GM21390 (cell line): ENCODE results near the gene MPHOSPH9.

Source experiments
- ATAC-seq: cut with Tn5 transposase; IDR thresholded peaks from one replicate; pipeline ENCODE4 v1.9.1; 2021; ENCODE audit not compliant: unreplicated experiment

MPHOSPH9 gene

DNA sequence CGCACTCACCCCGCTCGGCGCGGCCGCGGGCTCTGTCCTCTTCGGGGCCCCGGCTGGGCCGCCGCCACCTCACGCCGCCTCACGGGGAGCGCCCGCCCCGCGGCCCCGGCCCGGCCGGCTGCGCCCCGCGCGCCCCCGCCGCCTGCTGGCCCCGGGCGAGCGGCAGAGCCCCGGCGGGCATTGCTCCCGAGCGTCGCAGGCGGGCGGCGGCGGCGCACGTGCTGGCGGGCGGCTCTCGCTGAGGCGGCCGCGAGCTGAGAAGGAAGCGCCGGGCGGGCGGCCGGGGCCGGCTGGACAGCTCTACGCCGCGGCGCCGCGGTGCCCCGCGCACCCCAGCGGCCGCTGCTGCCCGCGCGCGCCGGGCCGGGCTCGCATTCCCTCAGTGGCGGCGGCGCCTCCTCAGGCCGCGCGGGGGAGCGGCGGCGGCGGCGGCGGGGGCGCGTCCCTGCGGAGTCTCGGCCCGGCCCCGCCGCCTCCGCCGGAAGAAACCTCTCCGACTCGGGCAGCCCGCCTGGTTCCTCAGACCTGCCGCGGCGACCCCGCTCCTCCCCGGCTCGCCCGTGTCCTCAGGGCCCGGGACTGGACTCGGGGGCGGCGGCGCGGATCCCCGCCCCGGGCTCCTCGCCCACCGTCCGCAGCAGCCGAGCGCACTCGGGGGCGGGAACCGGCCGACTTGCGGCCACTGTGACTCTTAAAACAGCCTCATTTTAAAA, 82.0 kb downstream of the MPHOSPH9 start, which contains the start of gene PITPNM2:
TSS of gene PITPNM2 (minus strand) at position 347 of the 713 bp plus-strand sequence. CDS start 116,500 bp downstream, outside the sequence.
- peak; percentile 69 for ATAC-seq

DNA sequence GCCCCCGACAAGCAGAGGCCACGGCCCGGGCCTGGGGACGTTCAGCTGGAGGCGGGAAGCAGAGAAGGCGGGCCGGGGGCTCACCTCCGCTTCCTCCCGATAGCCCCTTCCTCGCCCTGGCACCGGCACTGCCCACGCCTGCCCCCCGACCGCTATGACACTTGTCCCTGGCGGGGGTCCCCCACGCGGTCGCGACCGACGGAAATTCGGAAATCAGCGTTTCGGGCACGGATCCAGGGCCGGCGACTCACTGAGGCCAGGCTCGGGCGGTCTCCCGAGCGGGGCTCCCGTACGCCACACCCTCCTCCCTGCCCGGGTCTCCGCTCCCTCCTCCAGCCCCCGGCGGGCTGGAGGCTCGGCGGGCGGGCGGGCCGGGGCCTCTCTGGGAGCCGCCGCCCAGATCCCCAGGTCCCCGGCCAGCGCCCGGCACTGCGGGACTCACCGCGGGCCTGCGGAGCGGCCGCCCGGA, 82.6 kb downstream of the MPHOSPH9 start:
- ATAC-seq, result peak; percentile 31

DNA sequence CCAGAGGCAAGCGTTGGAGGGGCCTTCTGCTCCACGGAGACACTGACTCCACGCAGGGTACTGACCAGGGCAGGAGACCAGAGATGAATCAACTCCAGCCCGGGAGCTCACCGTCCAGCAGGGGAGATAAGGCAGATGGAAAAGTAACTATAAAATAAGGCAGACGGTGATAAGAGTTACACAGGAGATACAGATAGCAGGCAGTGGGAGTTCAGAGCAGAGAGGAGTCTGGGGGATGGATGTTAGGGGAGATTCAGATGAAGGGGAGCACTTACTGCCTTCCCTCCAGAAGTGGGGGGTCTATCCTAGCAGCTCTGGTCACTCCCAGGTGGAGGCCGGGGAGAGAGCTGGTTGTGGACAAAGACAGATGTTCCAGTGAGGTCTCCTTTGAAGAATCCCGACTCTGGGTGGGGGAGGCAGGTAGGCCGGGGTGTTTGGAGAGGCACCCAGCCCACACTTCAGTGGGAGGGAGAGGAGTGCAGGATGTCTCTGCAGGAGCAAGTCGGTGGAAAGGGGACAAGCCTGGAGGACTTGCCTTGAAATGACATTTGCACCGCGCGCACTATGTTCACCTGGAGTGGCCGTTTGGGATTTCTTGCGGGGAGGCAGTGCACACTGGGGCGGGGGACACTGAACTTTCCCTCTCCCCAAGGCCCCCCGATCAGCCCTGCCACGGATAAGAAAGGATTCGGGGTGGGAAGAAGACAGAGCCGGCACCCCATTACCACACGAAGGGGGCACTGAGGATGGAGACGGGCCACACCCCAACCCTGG, 83.3 kb downstream of the MPHOSPH9 start:
- no peak for ATAC-seq

DNA sequence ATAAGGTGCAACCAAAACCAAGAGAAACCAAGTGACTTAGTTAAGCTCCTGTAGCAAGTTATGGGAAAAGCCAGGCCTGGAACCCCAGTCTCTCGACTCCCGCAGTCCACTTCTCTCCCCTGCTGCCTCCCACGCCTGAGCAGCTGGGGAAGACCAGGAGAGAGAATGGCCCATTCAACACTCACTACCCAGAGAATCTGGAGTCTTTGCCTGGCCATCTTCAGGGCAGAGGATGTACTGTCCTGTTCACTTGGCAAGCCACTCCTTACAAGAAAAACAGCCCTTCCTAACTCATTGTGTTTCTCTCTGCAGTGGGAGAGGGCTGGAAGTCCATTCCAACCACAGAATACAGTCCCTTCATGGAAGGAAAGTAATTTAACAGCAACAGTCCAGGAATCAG, 83.9 kb downstream of the MPHOSPH9 start:
- ATAC-seq, result no peak

DNA sequence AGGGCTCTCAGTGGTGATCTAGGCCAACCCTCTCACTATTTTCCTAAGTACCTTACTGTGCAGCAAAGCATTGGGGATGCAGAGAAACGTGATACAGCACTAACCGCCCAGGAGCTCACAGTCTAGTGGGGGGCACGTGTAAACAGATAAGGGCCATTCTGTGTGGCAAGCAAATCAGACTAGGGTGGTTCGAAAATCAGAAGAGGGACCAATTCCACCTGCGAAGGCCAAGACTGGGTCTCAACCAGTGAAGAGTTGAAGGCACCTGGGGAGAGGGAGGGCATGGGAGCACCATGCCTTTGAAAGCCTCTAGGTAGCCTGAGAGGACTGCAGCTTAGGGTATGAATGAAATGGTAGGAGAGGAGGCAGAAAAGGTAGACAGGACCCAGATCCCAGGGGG, 84.3 kb downstream of the MPHOSPH9 start:
- ATAC-seq, result no peak

DNA sequence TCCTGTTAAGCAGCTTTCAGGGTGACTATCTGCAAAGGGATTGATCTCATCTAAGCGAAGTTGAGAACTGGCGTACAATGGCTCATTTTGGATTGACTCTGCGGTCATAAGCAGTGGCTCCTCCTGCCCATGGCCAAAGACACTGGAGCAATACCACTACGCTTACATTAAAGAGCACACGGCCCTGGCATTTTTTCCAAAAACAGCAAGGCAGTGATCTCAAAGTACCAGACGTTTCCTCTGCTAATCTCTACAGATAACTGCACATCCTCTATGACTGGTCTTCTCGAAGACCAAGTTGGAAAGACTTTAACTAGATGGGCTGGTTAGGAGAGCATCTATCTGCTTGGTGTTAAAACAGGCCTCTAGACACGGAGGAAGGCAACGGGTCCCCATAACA, 84.7 kb downstream of the MPHOSPH9 start:
- ATAC-seq, result no peak

DNA sequence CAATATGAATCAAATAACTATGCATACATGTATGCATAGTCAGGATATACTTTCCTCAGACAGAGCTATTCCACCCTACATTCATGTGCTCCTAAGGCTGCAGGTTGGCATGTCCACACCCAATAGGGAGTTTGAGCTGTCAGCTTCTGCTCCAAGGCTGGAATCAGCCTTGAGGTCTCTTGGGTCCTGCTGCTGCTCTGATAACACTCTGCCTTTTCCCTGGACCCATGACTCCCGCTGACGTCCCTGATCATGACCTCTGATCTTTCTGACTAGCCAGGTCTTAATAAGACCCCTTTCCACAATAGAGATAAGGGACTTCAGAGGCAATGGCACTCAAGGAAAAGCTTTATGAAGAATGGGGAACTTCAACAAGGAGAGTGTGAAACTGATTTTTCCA, 87.7 kb downstream of the MPHOSPH9 start:
- no peak for ATAC-seq

DNA sequence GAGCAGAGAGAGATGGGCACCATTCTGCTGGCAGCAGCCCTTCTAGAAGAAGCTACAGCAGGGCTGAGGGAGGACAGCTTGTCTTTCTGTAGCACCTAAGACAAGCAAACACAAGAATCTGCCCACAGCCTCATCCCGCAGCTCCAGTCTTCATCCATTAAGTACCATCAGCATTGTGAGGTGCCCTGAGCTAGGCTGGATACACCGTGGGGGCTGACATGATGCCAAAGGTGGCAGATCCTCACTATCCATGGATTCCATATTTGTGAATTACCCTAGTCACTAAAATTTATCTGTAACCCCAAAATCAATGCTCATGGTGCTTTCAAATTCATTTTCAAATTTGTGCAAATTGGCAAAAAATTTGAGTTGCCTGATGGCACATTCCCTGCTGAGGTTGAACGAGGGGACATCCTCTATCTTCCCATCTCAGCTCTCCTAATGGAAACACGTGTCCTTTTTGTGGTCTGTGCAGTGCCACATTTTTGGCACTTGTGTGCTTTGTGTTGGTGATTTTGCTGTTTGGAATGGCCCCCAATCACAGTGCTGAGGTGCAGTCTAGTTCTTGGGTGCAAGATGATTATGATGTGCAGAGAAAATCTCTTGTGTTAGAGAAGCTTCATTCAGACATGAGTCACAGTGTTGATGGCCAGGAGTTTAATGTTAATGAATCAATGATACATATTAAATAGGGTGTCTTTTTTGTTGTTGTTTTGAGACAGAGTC, 89.0 kb downstream of the MPHOSPH9 start:
- ATAC-seq, result no peak

DNA sequence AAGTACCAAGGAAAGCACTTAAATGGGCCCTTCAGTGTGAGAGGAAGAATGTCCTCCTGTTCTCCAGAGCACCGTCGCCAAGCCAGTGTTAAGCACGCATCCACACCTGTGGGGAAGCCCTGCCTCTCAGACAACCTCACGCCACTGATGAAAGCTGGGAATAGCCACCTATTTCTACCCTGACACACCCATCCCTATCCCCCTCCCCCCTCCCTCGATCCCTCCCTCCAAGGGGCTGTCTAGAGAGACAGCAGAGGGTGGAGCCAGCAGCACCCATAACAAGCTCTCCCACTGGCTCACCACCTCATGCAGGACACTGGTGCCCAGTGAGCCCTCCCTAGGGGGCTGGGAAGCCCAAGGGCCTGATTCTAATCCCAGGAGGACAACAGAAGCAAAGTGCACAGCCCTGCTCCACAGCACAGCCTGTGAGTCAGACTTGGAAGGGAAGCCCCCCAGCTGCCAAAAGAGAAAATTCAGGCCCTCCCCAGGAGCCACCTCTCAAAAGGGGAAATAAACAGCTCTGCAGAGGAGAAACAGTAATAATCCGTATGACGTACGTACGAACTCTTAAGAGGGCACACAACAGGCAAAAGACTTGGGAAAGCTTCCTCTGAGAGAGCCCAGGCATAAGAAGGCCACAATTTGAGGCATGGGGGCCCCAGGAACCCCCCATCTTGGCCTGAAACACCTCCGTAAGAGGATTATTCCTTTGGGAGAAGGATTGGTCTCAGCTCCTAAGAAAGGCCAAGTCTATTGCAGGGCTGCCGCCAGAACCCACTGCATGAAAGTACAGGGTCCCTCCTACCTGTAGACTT, 89.8 kb downstream of the MPHOSPH9 start:
- no peak for ATAC-seq

DNA sequence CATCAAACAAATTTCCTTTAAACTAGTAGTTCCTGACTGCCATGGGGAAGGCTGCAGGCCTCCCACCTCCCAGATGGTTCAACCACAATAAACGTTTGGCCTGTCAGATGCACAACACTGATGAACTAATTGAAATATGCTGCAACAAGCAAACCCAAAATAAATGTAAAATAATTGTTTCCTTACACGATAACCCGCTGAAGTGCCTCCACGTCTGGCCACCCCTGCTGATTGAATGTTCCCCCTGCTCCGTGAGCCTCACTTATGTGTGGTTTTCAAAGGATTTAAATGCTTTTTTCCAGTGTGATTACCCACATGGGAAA, 90.5 kb downstream of the MPHOSPH9 start:
- no peak for ATAC-seq

DNA sequence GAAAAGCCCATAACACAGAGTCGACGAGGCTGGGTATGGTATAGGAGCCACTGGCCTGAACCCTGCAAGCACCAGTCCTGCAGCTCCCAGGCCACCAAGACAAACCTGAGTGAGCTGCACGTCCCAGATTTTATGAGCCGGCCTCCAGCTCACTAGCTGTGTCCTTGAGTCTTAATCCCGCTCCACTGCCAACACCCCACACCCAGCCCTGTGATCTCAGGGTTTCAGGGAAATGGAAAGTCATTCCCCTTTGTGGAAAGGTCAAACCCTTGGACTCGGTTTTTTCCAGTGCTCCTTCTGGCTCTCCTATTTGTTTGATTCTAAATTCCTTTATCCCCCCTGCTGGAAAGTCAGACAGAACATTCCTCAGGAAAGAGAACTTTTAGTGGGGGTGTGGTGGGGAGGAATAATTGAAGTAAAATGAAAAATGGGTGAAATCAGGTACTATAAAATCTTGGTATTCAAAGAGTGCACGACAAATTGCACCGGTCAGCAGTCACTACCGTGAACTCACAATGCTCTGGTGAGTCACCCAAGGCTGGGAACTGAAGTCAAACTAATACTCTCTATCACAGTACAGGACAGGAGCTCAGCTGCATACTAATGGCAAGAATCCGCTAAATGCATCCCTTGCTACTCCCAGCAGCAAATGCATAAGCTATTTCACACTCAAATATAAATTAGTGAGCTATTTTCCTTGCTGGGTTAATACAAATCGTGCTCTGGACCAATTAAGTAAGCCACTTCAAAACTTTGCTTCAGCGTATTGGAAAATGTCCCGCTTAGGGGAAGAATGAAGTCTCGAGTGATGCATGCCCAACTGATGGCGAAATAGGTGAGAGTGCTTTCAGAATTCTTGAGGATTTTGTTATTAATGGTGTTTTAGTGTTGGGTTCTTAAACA, 91.1 kb downstream of the MPHOSPH9 start:
- ATAC-seq, result no peak

DNA sequence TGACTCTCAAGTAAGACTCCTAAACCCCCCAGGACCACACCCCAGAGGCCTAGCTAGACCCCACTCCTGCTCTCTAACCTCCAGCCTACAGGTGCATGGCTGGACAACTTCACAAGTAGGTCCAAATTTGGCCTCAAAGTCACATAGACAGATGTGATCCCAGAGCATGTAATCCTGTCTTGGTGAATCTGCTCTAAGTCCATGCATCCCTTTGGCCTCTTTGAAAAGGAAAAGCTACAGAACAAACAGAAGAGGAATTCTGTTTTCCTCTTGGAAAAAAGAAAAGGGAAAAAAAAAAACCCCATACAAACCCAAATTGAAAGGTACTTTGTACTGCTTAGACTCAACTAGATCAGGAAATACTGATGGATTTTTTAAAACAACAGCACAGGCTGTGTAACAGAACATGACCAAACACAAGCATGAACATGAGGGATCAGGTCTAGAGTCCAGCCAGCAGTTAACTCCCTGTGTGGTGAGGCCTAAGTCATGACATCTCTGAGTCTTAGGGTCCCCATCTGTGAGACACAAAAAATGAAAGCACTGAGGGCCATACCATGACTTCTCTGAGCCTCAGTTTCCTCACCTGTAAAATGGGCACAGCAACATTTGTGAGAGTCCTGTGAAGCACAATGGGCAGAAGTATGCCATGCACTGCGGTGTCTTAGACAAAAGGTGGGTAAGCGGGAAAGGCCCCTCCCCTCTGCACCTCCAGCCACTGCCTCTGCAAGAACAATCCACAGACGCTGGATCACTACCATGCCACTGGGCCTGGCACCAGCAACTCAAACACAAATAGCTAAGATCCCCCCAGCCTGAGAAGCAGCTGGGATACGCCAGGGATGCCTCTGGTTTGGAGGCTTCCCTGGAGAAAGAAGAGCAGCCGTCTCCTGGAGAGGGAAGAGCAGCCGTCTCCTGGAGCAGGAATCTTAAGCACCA, 92.0 kb downstream of the MPHOSPH9 start:
- ATAC-seq, result no peak

DNA sequence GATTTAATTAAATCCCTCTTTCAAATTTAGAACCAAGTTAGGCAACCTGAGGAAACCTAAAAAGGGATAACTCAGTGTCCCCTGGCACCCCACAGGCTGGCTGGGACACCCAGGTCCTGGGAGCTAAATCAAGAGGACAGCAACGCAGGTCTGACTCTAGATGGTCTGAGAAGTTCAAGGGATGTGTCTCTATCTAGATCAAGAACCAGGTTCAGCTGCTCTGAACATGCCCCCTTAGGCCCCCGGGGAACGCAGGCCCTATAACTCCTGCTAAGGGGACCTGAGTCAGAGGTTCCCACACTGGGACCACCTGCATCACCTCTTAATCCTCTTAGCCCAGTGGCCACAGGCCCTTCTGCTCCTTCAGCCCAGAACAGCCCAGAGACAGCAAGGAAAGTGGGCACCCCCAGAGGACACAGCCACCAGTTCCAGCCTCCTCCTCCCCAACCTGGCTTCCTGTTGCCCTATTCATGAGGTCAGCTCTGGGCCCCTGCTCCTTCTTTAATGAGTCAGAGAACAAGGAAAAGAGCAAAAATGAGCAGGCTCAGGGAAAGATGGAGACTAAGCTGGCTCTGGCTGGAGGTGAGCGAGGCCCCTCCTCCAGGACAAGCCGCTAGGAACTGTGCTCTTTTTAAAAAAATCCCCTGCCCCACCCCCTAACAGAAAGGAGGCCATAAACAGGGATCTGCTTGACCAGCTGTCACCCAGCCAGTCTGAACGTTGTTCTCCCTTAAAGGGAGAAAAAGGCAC, 92.8 kb downstream of the MPHOSPH9 start:
- no peak for ATAC-seq

DNA sequence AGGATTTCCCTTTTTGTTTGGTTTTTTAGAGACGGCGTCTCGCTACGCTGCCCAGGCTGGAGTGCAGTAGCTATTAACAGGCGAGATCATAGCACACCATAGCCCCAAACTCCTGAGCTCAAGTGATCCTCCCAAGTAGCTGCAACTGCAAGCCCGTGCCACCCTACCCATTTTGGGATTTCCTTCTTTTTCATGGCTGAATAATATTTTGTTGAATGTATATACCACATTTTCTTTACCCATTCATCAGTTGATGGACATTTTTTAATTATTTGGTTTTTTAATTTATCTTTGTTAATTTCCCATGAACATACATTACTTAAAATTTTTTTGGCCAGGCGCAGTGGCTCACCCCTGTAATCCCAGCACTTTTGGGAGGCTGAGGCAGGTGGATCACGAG, 97.3 kb downstream of the MPHOSPH9 start:
- no peak for ATAC-seq

DNA sequence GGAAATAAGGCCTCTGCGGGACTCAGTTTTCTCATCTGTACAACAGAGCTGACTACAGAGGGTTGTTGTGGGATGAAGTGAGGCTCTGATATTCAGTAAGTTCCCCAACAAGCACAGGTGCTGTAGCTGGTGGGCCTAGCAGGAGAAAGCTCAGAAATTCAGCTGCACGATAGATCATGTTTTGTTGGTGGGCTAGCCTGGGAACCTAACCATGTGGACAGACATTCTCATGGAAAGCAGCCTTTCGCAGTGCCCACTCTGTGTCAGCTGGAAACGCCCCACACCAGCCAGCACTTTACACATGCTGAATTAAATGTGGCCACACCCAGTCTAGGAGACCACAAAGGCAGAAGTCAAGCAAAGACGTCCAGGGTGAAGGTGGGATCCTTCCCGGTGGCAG, 98.1 kb downstream of the MPHOSPH9 start:
- ATAC-seq, result no peak

DNA sequence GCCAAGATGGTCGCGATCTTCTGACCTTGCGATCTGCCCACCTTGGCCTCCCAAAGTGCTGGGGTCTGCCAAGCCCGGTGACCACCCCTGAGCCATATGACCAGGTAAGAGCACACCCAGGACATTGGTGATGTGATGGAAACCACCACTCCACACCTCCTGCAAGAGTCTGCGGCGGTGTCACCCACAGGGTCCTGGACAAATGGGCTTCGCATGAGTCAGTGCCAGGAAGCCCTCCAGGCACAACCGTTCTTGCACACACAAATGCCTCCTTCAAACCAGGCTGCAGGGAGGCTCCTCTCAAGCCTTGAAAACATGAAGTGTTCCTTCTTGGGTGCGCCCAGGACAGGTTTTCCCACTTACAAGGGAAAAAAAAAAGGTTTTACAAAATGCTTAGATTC, 98.7 kb downstream of the MPHOSPH9 start:
- no peak for ATAC-seq

DNA sequence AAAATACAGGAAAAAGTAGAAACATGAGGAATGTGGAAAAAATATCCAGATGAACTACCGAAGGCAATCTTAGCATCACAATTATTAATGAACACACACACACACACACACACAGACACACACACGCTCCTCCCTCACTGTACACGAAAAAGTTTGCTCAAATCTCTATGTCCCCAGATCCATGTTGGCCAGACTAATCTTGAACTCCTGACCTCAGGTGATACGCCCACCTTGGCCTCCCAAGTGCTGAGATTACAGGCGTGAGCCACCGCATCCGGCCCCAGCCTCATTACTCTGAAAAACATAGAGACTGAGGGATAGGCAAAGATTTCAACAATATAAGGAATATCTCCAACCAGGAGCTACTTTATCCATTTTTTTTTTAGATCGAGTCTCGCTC, 99.2 kb downstream of the MPHOSPH9 start:
- no peak for ATAC-seq

DNA sequence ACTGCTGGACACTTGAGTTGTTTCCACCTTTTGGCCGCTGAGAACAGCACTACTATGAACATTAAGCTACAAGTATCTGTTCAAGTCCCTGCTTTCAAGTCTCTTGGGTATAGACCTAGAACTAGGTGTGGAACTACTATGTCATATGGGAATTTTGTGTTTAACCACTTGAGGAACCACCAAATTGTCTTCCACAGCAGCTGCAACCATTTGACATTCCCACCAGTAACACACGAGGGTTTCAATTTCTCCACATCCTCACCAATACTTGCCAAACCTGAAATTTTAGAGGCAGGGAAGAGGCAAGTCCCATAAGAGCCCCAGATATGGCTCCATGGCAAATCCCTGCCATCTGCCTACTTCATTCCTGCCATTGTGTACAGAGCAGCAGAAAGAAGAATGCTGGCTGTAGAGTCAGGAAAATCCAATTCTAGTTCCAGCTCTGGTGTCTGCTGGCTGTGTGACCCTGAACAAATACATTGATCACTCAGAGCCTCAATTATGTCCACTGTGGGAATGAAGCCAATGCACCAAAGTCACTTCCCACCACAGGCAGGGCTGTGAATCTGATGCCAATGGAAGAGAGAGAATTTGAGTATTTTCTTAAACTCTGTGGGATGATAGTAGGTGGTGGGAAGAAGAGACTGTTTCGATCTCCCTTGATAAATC, 99.9 kb downstream of the MPHOSPH9 start:
- ATAC-seq, result no peak
